HG03139 (cell line): ENCODE data around the gene ADAM33.

Experiments
- ATAC-seq: cut with Tn5 transposase; IDR thresholded peaks from one replicate; pipeline ENCODE4 v1.9.1; 2021; ENCODE audit not compliant: unreplicated experiment

ADAM33 gene

DNA sequence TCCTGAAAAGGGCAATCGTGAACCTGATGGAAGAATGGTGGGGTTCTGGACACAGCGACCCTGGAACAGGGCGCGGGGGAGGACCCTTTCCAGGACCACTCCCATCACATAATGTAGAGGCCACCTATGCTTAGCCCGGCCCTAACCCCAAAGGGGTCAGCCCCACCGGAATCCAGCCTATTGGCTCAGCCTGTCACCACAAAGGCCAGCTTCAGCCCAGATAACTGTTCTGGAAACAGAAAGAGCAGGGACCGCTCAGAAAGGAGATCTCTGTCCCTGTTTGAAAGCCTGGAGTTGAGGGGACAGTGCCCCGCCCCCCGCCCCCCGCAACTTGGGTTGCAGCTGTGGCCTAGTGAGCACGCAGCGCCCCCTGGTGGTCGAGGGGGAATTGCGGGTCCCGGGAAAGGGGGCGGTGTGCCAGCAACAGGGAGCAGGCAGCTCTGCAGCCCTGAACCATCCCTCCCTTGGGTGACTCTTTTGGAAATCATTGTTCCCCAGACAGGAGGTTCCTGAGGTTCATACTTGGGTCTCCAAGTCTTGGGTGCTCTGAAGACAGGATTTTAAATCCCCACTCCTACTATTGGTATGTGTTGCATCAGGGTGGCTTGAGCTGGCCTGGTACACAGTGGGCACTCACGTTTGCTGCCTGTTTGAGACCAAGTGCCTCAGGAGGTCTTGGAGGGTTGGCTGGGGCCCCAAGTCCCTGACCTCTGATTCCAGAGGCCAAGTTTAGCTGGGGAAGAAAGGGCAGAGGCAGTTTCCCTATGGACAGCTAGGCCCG, 29.1 kb upstream of the ADAM33 start:
- no peak for ATAC-seq

DNA sequence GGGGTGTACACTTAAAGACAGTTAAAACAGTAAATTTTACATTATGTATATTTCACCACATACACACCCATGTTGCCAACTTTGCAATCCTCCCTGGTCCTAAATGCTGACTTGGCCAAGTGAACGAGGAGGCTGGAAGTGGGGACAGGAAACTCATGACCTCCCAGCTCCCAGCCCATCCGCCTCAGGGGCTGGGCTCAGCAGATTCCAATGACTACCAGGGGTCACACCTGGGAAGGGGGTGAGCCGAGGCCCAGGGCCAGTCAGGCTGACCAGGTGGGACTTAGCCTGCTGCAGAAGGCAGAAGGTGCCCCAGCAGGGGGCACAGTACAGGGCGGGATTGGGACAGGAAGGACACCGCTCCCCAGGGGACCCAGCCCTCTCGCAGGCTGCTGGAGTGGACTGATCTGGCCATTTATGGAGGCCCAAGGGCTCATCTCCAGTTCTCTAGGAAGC, 28.2 kb upstream of the ADAM33 start:
- ATAC-seq, result no peak

DNA sequence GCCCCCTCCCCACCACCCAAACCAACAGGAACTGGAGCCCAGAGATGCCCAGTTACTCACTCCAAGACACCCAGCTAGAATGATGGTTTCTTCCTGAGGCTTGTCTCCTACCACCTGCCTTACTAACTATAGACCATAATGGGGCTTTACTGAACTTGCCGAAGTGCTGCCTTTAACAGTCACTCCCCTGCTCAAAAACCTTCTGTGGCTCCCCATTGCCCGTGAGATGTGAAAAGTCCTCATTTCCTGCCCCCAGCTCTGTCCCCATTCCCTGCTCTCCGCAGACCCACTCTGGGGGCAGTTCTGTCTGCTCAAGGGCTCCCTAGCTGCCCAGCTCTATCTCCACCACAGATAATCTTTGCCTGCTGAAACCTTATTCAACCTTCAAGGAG, 25.7 kb upstream of the ADAM33 start:
- no peak for ATAC-seq

DNA sequence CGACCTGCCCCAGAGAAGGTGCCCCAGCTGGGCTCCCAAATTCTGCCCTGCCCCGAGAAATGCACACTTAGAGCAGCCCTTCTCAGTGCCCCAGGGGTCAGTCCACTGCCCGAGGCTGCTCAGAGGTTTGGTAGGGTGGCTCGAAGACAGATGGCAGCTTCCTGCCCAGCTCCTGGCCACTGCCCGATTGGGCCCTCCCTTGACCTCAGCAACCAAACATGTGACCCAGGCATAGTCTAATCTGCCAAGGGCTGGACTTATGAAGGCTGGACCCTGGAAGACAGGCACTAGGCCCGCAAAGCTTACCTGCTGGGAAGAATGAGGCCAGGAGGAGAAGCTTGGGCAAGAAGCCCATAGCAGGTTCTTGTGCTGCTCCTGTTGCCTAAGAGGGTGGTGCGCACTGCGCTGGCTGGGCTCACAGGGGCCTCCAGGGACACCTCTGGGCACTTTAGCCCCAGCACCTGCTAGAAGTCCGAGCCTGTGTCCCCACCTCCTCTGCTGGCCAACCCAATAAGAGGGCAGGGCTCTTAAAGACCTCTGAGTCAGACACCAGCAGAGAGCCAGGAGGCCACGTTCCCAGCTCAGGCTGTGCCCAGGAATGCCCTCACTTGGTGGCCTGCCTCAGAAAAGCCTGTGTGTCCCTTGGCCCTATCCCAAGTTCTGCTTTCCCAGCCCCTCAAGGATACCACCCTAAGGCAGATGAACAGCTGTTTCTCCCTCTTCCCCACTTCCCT, 25.1 kb upstream of the ADAM33 start:
- no peak for ATAC-seq

DNA sequence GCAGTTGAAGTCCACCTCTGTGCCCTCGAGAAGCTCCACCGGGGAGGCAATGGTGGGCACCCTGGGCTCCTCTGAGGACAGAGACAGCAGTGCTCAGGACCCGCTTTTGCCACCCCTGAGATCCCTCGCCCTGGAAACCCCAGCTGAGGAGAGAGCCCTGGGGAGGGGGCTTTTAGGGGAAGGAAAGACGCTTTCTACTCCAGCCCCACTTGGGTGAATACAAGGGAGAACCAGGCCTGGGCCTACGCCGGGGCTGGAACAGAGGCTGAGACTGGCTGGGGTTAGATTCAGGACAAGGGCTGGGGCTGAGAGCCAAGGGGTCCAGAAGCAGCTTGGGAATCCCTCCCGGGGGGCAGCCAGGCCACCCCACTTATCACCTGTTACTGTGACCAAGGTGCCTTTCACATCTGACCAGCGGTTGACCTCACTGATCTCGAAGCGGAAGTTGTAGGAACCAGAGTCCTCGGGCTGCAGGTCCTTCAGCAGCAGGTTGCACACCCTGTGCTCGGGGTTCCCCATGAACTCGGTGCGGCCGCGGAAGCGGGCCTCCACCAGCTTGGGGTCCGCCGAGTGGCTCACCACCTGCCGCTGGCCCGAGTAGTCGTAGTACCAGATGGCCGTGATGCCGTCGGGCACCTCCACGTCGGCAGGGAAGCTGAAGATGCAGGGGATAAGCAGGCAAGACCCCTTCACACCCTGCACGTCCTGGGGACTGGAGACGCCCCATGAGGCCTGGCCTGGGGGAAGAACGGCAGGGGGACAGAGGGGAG, 24.3 kb upstream of the ADAM33 start:
- no peak for ATAC-seq

DNA sequence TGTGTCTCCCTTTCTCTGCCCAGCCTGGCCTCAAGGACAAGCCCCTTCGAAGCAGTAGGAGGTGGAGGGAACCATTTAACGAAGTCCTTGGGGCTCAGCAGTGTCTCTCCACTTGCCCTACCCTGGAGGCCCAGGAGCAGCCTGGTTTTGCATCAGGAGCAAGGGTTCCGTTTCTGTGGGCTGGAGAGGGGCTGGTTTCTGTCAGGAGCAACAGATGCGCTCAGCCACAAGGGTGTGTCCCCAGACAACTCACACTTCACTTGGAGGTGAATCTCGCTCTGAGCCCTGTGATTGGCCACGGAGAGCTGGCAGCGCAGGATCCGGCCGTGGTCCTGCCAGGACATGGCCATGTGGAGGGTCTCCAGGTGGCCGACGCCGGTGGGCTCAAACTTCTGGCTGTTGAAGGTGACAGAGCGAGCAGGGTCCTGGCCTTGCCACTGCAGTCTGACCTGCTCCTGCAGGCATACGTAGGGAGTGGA, 23.7 kb upstream of the ADAM33 start:
- ATAC-seq, result no peak

DNA sequence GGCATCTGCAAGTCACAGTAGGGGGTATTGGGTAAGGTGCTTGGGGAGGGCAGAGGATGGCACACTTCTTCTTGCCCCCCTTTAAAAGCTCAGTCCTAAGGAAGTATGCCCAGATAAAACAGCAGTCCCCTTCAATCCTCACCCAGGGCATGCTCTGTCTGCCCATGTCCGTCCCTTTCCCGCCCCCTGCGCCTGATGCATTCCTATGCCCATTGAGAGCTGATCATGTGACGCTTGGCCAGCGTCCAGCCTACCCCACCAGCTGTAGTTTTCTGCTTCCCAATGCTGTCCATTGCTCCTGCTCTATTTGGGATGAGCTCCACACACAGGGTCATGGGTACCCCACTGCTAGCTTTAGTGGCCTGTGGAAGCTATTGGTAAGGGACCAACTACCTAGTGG, 22.3 kb upstream of the ADAM33 start:
- no peak for ATAC-seq

DNA sequence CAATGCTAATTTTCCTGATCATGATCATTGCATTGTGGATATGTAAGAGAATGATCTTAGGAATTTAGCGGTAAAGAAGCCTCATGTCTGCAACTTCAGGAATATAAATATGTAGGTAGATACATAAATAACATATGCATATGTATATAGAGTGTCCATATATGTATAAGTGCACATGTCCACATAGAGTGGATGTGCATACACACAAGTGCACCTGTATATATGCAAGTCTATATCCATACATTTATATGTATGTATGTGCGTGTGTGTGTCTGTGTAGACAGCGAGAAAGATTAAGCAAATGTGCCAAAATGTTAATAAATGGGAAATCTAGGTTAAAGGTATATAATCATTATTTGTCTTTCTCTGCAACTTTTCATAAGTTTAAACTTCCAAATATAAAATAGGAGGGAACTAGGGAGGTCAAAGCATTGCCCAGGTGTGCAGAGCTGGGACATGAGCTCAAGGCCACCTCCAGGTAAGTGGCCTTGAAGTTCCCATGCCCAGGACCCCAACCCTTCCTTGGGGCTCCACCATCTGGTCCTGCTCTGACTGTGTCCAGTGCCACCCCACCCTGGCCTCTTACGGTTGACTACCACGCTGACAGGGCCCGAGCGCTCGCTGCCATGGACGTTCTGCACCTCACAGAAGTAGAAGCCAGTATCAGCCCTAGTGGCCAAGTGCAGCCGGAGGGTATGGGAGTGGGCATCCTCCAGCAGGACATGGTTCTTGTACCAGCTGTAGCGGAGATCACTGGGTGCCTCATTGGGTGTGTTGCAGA, 21.0 kb upstream of the ADAM33 start:
- no peak for ATAC-seq

DNA sequence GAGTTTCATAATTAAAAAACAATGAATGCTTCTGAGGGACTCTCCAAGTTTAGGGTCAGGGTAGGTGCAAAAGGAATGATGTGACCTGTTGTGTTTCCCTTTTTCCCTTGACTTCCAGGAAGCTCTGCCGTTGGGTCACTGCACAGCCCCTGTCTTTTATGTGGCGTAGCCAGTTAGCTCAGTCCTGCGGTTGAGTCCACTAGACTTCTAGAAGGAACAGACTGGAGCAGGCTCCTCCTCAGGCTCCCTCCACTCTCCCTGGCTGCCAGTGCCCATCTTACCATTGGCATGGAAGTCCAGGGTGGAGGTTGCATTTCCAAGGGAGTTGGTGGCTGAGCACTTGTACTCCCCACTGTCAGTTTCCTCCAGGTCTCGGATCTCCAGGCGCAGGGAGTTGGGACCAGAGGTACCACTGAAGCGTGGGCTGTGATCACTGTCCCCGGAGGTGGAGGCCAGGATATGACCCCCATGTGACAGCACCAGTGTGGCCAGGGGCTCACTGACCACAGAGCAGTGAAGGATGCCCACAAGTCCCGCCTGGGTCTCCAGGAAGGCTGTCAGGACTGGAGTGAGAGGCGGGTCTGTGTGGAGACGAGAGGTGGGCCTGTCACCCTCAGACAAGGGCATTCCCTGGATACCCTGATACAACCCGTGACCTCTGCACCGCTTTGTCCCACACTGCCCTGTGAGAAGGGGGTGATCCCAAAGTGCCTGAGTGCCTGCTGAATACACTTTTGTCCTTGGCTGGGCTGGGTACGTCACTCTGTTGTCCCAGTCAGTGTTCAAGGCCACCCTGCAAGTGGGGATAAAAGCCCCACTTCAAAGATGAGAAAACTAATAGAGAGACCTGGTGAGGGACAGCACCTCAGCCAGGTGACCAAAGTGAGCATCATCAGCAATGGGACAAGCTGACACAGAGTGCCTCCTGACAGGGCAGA, 19.5 kb upstream of the ADAM33 start:
- ATAC-seq, result no peak

DNA sequence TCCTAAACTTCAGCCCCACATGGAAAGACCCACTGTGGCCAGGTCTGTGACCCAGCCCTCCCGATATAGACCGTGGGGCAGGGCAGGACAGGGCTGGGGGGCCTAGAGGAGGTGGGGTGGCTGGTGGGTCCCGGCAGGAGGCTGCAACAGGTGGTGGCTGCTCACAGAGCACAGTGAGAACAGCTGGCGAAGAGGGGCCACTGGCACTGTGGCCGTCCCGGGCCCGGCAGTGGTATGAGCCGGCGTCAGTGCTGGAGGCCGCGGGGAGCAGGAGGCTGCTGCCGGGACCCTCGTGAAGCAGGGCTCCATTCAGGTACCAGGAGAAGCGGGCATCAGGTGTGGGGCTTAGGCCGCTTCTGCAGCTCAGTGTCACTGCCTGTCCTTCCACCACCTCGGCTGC, 17.2 kb upstream of the ADAM33 start:
- ATAC-seq, result no peak

DNA sequence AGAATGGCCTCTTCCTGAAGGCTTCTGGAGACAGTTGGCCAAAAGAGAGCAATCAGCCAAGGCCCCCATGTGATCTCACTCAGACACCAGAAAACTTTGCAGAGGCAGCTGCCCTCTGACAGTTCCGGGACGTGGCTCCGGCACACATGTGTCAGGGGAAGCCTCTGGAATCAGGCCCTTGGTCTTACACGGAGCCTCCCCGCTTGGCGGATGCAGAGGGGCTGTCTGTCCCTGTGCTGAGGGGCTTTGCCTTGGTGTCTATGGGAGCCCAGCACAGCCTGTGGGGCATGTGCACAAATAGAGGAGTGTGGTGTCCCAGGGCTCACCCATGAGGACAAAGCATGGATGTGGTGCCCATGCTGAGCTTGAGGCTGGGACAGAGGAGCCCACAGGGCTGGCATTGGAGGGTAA, 16.8 kb upstream of the ADAM33 start:
- no peak for ATAC-seq

DNA sequence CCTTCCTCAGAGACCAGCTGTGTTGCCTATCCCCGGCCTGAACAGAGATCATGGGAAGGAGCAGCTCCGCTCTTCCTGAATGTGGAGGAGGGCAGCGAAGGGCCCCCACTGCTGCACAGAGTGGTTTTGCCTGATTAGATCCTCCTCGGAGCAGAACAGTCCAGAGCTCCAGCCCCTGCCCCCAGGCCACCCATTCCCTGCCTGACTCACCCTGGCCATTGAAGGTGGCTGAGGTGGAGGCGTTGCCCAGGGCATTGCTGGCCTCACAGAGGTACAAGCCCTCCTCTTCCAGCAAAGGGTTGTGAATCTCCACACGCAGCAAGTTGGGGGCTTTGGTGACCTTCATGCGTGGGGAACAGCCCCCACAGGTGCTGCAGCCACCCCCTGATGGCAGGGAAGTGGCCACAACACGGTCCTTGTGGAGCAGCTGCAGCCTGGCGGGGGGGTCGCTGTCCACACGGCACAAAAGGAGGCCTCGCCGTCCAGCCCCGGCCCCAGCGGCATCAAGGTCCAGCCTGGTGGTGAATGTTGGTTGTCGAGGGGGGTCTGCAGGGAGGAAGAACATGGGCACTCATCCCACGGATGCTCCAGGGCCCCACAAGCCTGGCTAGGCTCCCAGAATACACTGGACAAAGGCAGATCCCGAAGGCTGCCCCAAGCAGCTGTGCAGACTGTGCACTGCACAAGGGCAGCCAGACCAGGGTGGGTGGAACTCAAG, 15.9 kb upstream of the ADAM33 start:
- no peak for ATAC-seq

DNA sequence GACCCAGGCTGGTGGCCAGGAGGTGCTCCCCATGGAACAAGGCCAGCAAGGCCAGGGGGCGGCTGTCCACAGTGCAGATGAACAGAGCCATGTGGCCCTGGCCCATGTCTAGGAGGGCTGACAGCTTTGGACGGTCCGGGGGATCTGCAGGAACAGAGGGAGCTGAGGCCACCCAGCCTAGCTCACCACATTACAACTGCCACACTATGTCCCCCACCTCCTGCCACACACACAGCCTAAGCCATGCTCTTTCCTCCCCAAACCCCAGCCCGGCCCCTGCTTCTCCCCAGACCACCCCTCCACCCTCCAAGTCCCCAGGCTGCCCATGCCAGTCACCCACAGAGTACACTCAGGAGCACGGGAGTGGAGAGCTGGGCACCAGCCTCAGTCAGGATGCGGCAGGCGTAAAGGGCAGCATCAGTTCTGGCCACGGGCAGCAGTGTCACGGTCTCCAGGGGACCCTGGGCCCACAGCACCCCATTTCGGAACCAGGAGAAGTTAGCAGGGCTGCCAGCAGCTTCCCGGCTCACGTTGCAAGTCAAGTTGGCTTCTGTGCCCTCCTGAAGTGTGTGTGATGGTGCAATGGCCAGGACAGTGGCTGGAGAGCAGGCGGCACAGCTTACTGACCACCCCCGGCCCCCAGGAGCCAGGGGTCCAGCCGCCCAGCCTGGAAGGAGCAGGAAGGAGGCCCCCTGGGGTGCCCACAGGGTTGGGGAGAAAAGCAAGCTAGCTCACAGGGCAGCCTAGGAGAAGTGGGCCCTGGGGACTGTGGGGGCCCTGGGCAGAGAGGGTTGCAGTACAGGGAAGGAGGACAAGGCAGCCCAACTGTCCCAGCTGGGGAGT, 15.2 kb upstream of the ADAM33 start:
- ATAC-seq, result no peak

DNA sequence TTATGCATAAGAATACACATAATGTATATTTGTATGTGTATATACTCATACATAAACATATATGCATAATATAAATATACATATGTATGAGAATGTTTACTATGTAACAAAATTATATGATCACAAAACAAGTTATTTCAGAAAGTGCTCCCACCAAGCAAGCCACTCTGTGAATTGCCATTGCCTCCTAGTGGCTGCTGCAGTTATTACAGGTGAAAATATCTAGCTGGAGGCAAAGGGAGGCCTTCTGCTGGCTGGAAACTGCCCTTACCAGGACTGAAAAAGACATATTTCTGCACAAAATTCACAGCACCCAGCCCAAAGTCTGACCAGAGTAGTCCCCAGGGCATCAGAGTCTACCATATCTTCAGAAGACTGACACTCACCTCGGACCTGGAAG, 14.4 kb upstream of the ADAM33 start:
- no peak for ATAC-seq

DNA sequence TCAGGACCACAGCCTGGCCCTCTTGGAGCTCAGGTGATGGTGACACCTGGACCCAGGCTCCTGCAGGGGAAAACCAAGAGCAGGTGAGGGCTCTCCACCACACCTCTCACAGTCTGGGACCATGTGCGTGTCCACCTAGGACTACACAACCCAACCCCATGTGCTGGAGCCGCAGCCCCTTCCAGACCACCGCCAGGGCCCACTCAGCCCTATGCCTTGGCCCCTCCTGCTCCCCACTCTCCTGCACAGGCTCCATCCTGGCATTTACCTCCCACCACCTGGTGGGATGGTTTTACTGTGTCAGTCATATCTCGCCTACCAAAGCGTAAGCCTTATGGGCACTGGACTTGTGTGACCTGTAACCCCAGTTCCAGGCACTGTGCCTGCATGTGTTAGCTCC, 13.1 kb upstream of the ADAM33 start:
- no peak for ATAC-seq

DNA sequence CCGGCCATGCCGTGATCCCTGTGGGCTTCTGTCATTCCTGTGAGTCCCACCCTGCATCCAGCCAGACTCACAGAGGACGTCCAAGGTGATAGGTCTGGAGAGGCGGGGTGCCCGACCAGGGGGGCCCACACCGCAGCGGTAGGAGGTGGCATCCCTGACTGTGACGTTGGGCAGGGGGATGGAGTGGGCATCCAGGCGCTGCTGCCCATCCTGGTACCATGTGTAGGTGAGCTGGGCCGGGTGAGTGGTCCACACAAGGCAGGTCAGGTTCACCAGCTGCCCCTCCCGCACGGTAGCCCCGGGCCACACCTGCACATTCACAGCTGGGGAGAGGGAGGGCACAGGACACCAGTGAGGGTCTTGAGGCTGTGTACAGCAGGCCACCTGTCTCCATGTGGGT, 11.6 kb upstream of the ADAM33 start:
- no peak for ATAC-seq

DNA sequence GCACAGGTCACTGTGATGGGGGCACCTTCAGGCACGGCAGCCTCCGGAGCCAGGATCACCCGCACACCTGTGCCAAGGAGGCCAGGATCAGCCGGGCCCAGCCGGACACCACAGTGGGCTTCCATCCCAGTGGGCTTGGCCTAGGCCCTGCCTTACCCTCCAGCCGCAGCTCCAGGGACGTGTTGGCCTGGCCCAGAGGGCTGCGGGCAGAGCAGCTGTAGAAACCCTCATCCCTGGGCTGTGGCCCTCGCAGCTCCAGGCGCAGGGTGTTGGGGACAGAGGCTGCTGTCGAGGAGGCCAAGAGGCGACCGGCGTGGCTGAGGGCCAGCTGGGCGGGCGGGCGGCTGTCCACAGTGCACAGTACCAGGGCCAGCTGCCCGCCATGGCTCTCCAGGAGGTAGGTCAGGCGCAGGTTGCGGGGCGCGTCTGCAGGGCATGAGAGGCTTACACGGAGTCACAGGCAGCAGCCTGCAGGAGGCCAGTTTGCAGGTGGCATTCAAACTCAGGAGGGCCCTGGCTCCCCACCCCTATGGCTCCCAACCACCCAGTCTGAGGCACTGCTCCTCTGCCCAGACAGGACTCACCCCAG, 11.0 kb upstream of the ADAM33 start:
- no peak for ATAC-seq

DNA sequence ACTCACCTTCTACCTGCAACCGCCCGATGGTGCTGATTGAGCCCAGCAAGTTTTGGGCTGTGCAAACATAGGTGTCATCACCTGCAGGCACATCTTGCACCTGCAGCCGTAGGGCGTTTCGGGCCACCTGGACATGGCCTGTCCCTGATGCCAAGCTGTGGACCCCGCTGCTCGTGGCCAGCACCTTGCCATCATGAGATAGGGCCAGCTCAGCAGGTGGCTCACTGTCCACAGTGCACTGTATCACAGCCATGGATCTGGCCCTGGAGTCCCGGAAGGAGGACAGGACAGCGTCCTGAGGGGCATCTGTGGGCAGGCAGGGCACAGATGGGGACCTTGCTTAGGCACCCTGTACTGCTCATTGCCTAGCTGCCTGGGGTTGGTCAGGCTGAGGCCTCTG, 10.1 kb upstream of the ADAM33 start:
- ATAC-seq, result no peak
